ENCODE measurements around the gene SMYD1. TPM values are rescaled to one million over a fixed set of nuclear protein-coding genes. Genes with fewer than 3 reads are reported as not detected.

SMYD1 gene
- total RNA-seq, 2 experiments from 2014 or later, result not detected

GRCh38 chr2:88085099-88085498, 17.5 kb downstream of the SMYD1 start:
- Mint-ChIP-seq H3K27me3 (no peaks in the 10 kb centered on the region), H3K36me3 (no peaks in the 10 kb centered on the region), H3K4me3 (no peak overlapping the region), H3K4me1 (no peaks in the 10 kb centered on the region), H3K27ac (no peak overlapping the region), H3K9me3 (ENCODE audit: low read depth) (no peaks in the 10 kb centered on the region)
- ATAC-seq (no peak), DNase-seq (no peak)
- CTCF ChIA-PET, result interaction anchor here (1.0 to 1.7 kb wide), 2 partner anchors 25 to 107 kb away, joined by 3 to 4 read pairs; no protein-coding TSS in a partner anchor

- DNase-seq (no peak), ATAC-seq (no peak)
- H3K27ac Mint-ChIP-seq, result no peak overlapping the region
- peaks cover 3% of the 10 kb centered on the region for H3K4me1 Mint-ChIP-seq
- H3K36me3 Mint-ChIP-seq, result no peaks in the 10 kb centered on the region
- H3K4me3 Mint-ChIP-seq, result no peak overlapping the region
- no peaks in the 10 kb centered on the region for H3K9me3 Mint-ChIP-seq (ENCODE audit: low read depth)
- CTCF ChIA-PET, result interaction anchor here (1.0 to 1.7 kb wide), 2 partner anchors 25 to 106 kb away, joined by 3 to 4 read pairs; no protein-coding TSS in a partner anchor
- H3K27me3 Mint-ChIP-seq, result no peaks in the 10 kb centered on the region
Observed at GRCh38 chr2:88085602-88086001, 18.0 kb downstream of the SMYD1 start.

- no peak for ATAC-seq
- Mint-ChIP-seq H3K4me3 (no peak overlapping the region), H3K27ac (no peak overlapping the region), H3K9me3 (ENCODE audit: low read depth) (no peaks in the 10 kb centered on the region), H3K4me1 (peaks cover 3% of the 10 kb centered on the region), H3K27me3 (no peaks in the 10 kb centered on the region), H3K36me3 (no peaks in the 10 kb centered on the region)
- DNase-seq, result no peak
- CTCF ChIA-PET, result no interaction called here
Observed at GRCh38 chr2:88086401-88086800, 18.8 kb downstream of the SMYD1 start.

- Mint-ChIP-seq H3K27ac (no peak overlapping the region), H3K9me3 (ENCODE audit: low read depth) (no peaks in the 10 kb centered on the region), H3K4me1 (peaks cover 3% of the 10 kb centered on the region), H3K4me3 (no peak overlapping the region), H3K36me3 (no peaks in the 10 kb centered on the region), H3K27me3 (no peaks in the 10 kb centered on the region)
- DNase-seq (no peak), ATAC-seq (no peak)
- CTCF ChIA-PET, result no interaction called here
Observed at GRCh38 chr2:88087073-88087472, 19.4 kb downstream of the SMYD1 start.

GRCh38 chr2:88087763-88088162, 20.1 kb downstream of the SMYD1 start:
- Mint-ChIP-seq H3K27me3 (no peaks in the 10 kb centered on the region), H3K4me1 (peaks cover 3% of the 10 kb centered on the region), H3K9me3 (ENCODE audit: low read depth) (no peaks in the 10 kb centered on the region), H3K4me3 (no peak overlapping the region), H3K27ac (no peak overlapping the region), H3K36me3 (no peaks in the 10 kb centered on the region)
- no peak for DNase-seq
- no peak for ATAC-seq
- CTCF ChIA-PET, result no interaction called here

- no peaks in the 10 kb centered on the region for H3K36me3 Mint-ChIP-seq
- H3K4me3 Mint-ChIP-seq, result no peak overlapping the region
- CTCF ChIA-PET, result interaction anchor here (0.9 kb wide), 1 partner anchor 28 kb away, joined by 3 read pairs; no protein-coding TSS in a partner anchor
- DNase-seq, result no peak
- H3K27ac Mint-ChIP-seq, result no peak overlapping the region
- no peaks in the 10 kb centered on the region for H3K27me3 Mint-ChIP-seq
- peaks cover 3% of the 10 kb centered on the region for H3K4me1 Mint-ChIP-seq
- ATAC-seq, result no peak
- no peaks in the 10 kb centered on the region for H3K9me3 Mint-ChIP-seq (ENCODE audit: low read depth)
Observed at GRCh38 chr2:88088999-88089398, 21.4 kb downstream of the SMYD1 start.

- H3K27ac Mint-ChIP-seq, result no peak overlapping the region
Observed at GRCh38 chr2:88090446-88091283, 23.0 kb downstream of the SMYD1 start.

GRCh38 chr2:88091943-88092342, 24.3 kb downstream of the SMYD1 start:
- Mint-ChIP-seq H3K9me3 (ENCODE audit: low read depth) (no peaks in the 10 kb centered on the region), H3K4me1 (peaks cover 3% of the 10 kb centered on the region), H3K27ac (no peak overlapping the region), H3K36me3 (no peaks in the 10 kb centered on the region), H3K27me3 (peaks cover 3% of the 10 kb centered on the region), H3K4me3 (no peak overlapping the region)
- ATAC-seq (no peak), DNase-seq (no peak)
- CTCF ChIA-PET, result no interaction called here

More at GRCh38 chr2:88090446-88091283, 23.0 kb downstream of the SMYD1 start:
- Mint-ChIP-seq H3K4me3 (no peak overlapping the region), H3K4me1 (peaks cover 3% of the 10 kb centered on the region), H3K36me3 (no peaks in the 10 kb centered on the region), H3K9me3 (ENCODE audit: low read depth) (no peaks in the 10 kb centered on the region), H3K27me3 (peaks cover 3% of the 10 kb centered on the region)
- ATAC-seq (no peak), DNase-seq (no peak)
- CTCF ChIA-PET, result no interaction called here

- Mint-ChIP-seq H3K27me3 (peaks cover 3% of the 10 kb centered on the region), H3K9me3 (ENCODE audit: low read depth) (no peaks in the 10 kb centered on the region), H3K4me3 (no peak overlapping the region), H3K36me3 (no peaks in the 10 kb centered on the region), H3K27ac (no peak overlapping the region), H3K4me1 (peaks cover 3% of the 10 kb centered on the region)
- CTCF ChIA-PET, result no interaction called here
- DNase-seq, result no peak
- no peak for ATAC-seq
Observed at GRCh38 chr2:88092773-88093172, 25.1 kb downstream of the SMYD1 start.

- ATAC-seq, result no peak
- H3K4me1 Mint-ChIP-seq, result peaks cover 3% of the 10 kb centered on the region
- CTCF ChIA-PET, result no interaction called here
- H3K4me3 Mint-ChIP-seq, result no peak overlapping the region
- peaks cover 3% of the 10 kb centered on the region for H3K27me3 Mint-ChIP-seq
- H3K27ac Mint-ChIP-seq, result no peak overlapping the region
- no peak for DNase-seq
- no peaks in the 10 kb centered on the region for H3K36me3 Mint-ChIP-seq
- no peaks in the 10 kb centered on the region for H3K9me3 Mint-ChIP-seq (ENCODE audit: low read depth)
Observed at GRCh38 chr2:88095022-88095421, 27.4 kb downstream of the SMYD1 start.

GRCh38 chr2:88096708-88097107, 29.1 kb downstream of the SMYD1 start:
- CTCF ChIA-PET, result no interaction called here
- no peaks in the 10 kb centered on the region for H3K36me3 Mint-ChIP-seq
- ATAC-seq (no peak), DNase-seq (no peak)
- H3K9me3 Mint-ChIP-seq (ENCODE audit: low read depth), result no peaks in the 10 kb centered on the region
- H3K4me1 Mint-ChIP-seq, result no peaks in the 10 kb centered on the region
- H3K27me3 Mint-ChIP-seq, result peaks cover 3% of the 10 kb centered on the region
- no peak overlapping the region for H3K4me3 Mint-ChIP-seq
- no peak overlapping the region for H3K27ac Mint-ChIP-seq

GRCh38 chr2:88097192-88097591, 29.6 kb downstream of the SMYD1 start:
- Mint-ChIP-seq H3K9me3 (ENCODE audit: low read depth) (no peaks in the 10 kb centered on the region), H3K27ac (no peak overlapping the region), H3K27me3 (peaks cover 3% of the 10 kb centered on the region), H3K4me1 (no peaks in the 10 kb centered on the region), H3K4me3 (no peak overlapping the region), H3K36me3 (no peaks in the 10 kb centered on the region)
- no peak for ATAC-seq
- no peak for DNase-seq
- CTCF ChIA-PET, result no interaction called here

GRCh38 chr2:88097891-88098557, 30.4 kb downstream of the SMYD1 start:
- Mint-ChIP-seq H3K9me3 (ENCODE audit: low read depth) (no peaks in the 10 kb centered on the region), H3K27me3 (peaks cover 8% of the 10 kb centered on the region), H3K4me3 (no peak overlapping the region), H3K27ac (no peak overlapping the region), H3K4me1 (no peaks in the 10 kb centered on the region), H3K36me3 (no peaks in the 10 kb centered on the region)
- no peak for ATAC-seq
- no peak for DNase-seq
- CTCF ChIA-PET, result no interaction called here

- Mint-ChIP-seq H3K9me3 (ENCODE audit: low read depth) (no peaks in the 10 kb centered on the region), H3K27ac (no peak overlapping the region), H3K36me3 (no peaks in the 10 kb centered on the region), H3K27me3 (peaks cover 8% of the 10 kb centered on the region), H3K4me3 (no peak overlapping the region), H3K4me1 (no peaks in the 10 kb centered on the region)
- DNase-seq (no peak), ATAC-seq (no peak)
- CTCF ChIA-PET, result no interaction called here
Observed at GRCh38 chr2:88098558-88098900, 30.9 kb downstream of the SMYD1 start.

All from activated CD8-positive, alpha-beta memory T cell treated with anti-CD3 and anti-CD28 coated beads, Interleukin-2, amount 10 ng/mL, durations not matched to agents 7 days and 5 days (primary cell).